H1 (cell line): ENCODE data around the gene RNASE7. TPM values are rescaled to one million over a fixed set of nuclear protein-coding genes. Genes with fewer than 3 reads are reported as not detected.

Source experiments
- CTCF ChIA-PET: fragments of 300-600 bp; sonication (Branson Sonifier 250); formaldehyde crosslinking; loops from one replicate; lab custom pipeline; 2021; ENCODE audit not compliant: partially characterized antibody; lab: Charles Lee
- POLR2A ChIA-PET: fragments of 300-600 bp; sonication (Branson Sonifier 250); formaldehyde crosslinking; loops from one replicate; lab custom pipeline; 2021; ENCODE audit warnings: inconsistent platforms; ENCODE audit not compliant: partially characterized antibody; lab: Charles Lee
- DNase-seq, 2 experiments: peaks; one replicate each; pipeline versions ENCODE4 v3.0.0 to v3.0.0-alpha.2; 2010 to 2022; ENCODE audit warnings: low spot score in 2 of 2, low read depth in 1 of 2, mixed read lengths in 1 of 2
- FAIRE-seq: peaks from 2 replicates; lab custom pipeline; 2011; peaks lifted over from hg19 to GRCh38; lab: Jason Lieb, UNC
- H2AFZ ChIP-seq: 2 replicates; pipeline ENCODE4 v1.8.1; 2012; ENCODE audit warnings: low read length, inconsistent platforms
- H2AK5ac ChIP-seq: 2 replicates; pipeline ENCODE4 v1.6.1; 2013; ENCODE audit warnings: low read depth, low read length
- H2BK120ac ChIP-seq: replicated peaks from 2 replicates; pipeline ENCODE3; 2013; ENCODE audit warnings: low read depth, low read length, inconsistent platforms
- H2BK12ac ChIP-seq: 2 replicates; pipeline ENCODE4 v1.6.1; 2013; ENCODE audit warnings: low read depth, low read length
- H2BK15ac ChIP-seq: 2 replicates; pipeline ENCODE4 v1.6.1; 2013; ENCODE audit warnings: low read length
- H2BK20ac ChIP-seq: 2 replicates; pipeline ENCODE4 v1.6.1; 2013; ENCODE audit warnings: low read length
- H2BK5ac ChIP-seq: 2 replicates; pipeline ENCODE4 v1.6.1; 2013; ENCODE audit warnings: low read depth, low read length
- H3K14ac ChIP-seq: 2 replicates; pipeline ENCODE4 v1.6.1; 2013; ENCODE audit warnings: inconsistent platforms; ENCODE audit not compliant: insufficient read length
- H3K18ac ChIP-seq: 2 replicates; pipeline ENCODE4 v1.6.1; 2013; ENCODE audit warnings: low read length; ENCODE audit errors: extremely low read depth
- H3K23ac ChIP-seq: 2 replicates; pipeline ENCODE4 v1.6.1; 2013; ENCODE audit warnings: inconsistent platforms; ENCODE audit not compliant: insufficient read length
- H3K23me2 ChIP-seq: 2 replicates; pipeline ENCODE4 v1.6.1; 2013; ENCODE audit warnings: low read depth, low read length
- H3K27ac ChIP-seq: 2 replicates; pipeline ENCODE4 v1.6.1; 2011; ENCODE audit warnings: low read depth, low read length, inconsistent platforms
- H3K27me3 ChIP-seq, 4 experiments: replicated peaks in 1 of 4; 1 replicate in 1 of 4; 2 replicates in 3 of 4; pipeline versions ENCODE4 v1.6.1 to v1.8.1; 2011 to 2013; ENCODE audit warnings: low read length in 3 of 4, mild to moderate bottlenecking in 3 of 4, inconsistent platforms in 2 of 4, mixed read lengths in 2 of 4, moderate library complexity in 1 of 4; ENCODE audit not compliant: control insufficient read depth in 3 of 4, insufficient read depth in 3 of 4; ENCODE audit errors: extremely low read depth in 1 of 4
- H3K36me3 ChIP-seq, 4 experiments: 2 replicates each; pipeline versions ENCODE4 v1.6.1 to v1.8.1; 2011 to 2013; ENCODE audit warnings: mild to moderate bottlenecking in 4 of 4, low read length in 3 of 4, moderate library complexity in 2 of 4, control low read depth in 1 of 4, inconsistent platforms in 1 of 4; ENCODE audit not compliant: insufficient read depth in 4 of 4, control insufficient read depth in 2 of 4
- H3K4ac ChIP-seq: replicated peaks from 2 replicates; pipeline ENCODE3; 2013; ENCODE audit warnings: low read length, low read depth, mixed read lengths, inconsistent platforms; ENCODE audit not compliant: insufficient read length
- H3K4me1 ChIP-seq, 4 experiments: replicated peaks in 1 of 4; 1 replicate in 1 of 4; 2 replicates in 3 of 4; pipeline versions ENCODE4 v1.6.1 to v1.8.1; 2011 to 2013; ENCODE audit warnings: low read length in 3 of 4, inconsistent platforms in 2 of 4, mixed read lengths in 1 of 4; ENCODE audit not compliant: insufficient read depth in 4 of 4, control insufficient read depth in 3 of 4
- H3K4me2 ChIP-seq, 2 experiments: 2 replicates each; pipeline versions ENCODE4 v1.6.1 to v1.8.1; 2011 to 2013; ENCODE audit warnings: low read depth in 2 of 2, low read length in 2 of 2, control low read depth in 1 of 2, inconsistent platforms in 1 of 2, mild to moderate bottlenecking in 1 of 2; ENCODE audit not compliant: insufficient read depth in 1 of 2
- H3K4me3 ChIP-seq, 4 experiments: fragments of 200-600, 300-600 bp in 1 of 4; sonication (generic), shearing (Covaris generic), sonication (Bioruptor Twin) in 1 of 4; 2 replicates each; pipeline versions ENCODE4 v1.5.1 to v1.8.1; 2011 to 2016; ENCODE audit warnings: low read length in 4 of 4, low read depth in 3 of 4, control low read depth in 2 of 4, inconsistent platforms in 2 of 4, mild to moderate bottlenecking in 2 of 4, mixed read lengths in 1 of 4, moderate library complexity in 1 of 4; ENCODE audit not compliant: insufficient read depth in 2 of 4; ENCODE audit errors: extremely low read depth in 1 of 4
- H3K56ac ChIP-seq: replicated peaks from 2 replicates; pipeline ENCODE3; 2013; ENCODE audit warnings: low read depth, mild to moderate bottlenecking, mixed read lengths, low read length, inconsistent platforms; ENCODE audit not compliant: insufficient read length
- H3K79me1 ChIP-seq: 2 replicates; pipeline ENCODE4 v1.6.1; 2013; ENCODE audit warnings: low read depth, low read length, control low read depth
- H3K79me2 ChIP-seq, 2 experiments: 2 replicates each; pipeline versions ENCODE4 v1.6.1 to v1.8.1; 2012 to 2013; ENCODE audit warnings: low read length in 2 of 2, mild to moderate bottlenecking in 2 of 2, inconsistent platforms in 1 of 2; ENCODE audit not compliant: insufficient read depth in 2 of 2, control insufficient read depth in 1 of 2
- H3K9ac ChIP-seq, 4 experiments: replicated peaks in 1 of 4; 1 replicate in 1 of 4; 2 replicates in 3 of 4; pipeline versions ENCODE4 v1.6.1 to v1.8.1; 2011 to 2013; ENCODE audit warnings: low read depth in 3 of 4, low read length in 3 of 4, control low read depth in 2 of 4, mild to moderate bottlenecking in 2 of 4, moderate library complexity in 2 of 4, inconsistent platforms in 1 of 4; ENCODE audit errors: extremely low read depth in 1 of 4
- H3K9me3 ChIP-seq, 2 experiments: 2 replicates each; pipeline versions ENCODE4 v1.6.1 to v1.8.1; 2012 to 2013; ENCODE audit warnings: mild to moderate bottlenecking in 2 of 2, moderate library complexity in 2 of 2, control low read depth in 1 of 2, inconsistent platforms in 1 of 2, low read depth in 1 of 2, low read length in 1 of 2, mixed read lengths in 1 of 2; ENCODE audit not compliant: insufficient read depth in 2 of 2
- H4K20me1 ChIP-seq, 2 experiments: replicated peaks in 1 of 2; 2 replicates each; pipeline versions ENCODE3 to v1.8.1; 2011 to 2013; ENCODE audit warnings: inconsistent platforms in 2 of 2, low read length in 2 of 2, mild to moderate bottlenecking in 1 of 2; ENCODE audit not compliant: insufficient read depth in 2 of 2, control insufficient read depth in 1 of 2
- H4K5ac ChIP-seq: 2 replicates; pipeline ENCODE4 v1.6.1; 2013; ENCODE audit warnings: low read length, low read depth, mixed read lengths, inconsistent platforms; ENCODE audit not compliant: insufficient read length
- H4K8ac ChIP-seq: 2 replicates; pipeline ENCODE4 v1.8.0; 2013; ENCODE audit warnings: mild to moderate bottlenecking, moderate library complexity, low read length, inconsistent platforms; ENCODE audit not compliant: insufficient read depth; ENCODE audit errors: extremely low read depth
- H4K91ac ChIP-seq: replicated peaks from 2 replicates; pipeline ENCODE3; 2013; ENCODE audit warnings: low read length, mixed read lengths, inconsistent platforms; ENCODE audit not compliant: insufficient read length
- ATF2 ChIP-seq: IDR thresholded peaks from 2 replicates; pipeline ENCODE4 v1.6.1; 2012; ENCODE audit warnings: low read length, inconsistent platforms
- BACH1 ChIP-seq: IDR thresholded peaks from 2 replicates; pipeline ENCODE4 v1.6.1; 2012; ENCODE audit warnings: low read length, improper control_type of control experiment
- BRCA1 ChIP-seq: IDR thresholded peaks from 2 replicates; pipeline ENCODE4 v1.6.1; 2012; ENCODE audit warnings: low read depth, low read length, improper control_type of control experiment
- CBX5 ChIP-seq: fragments of 300-800, 300-1000 bp; sonication (generic); IDR thresholded peaks from 2 replicates; pipeline ENCODE4 v1.7.1; 2016; ENCODE audit warnings: antibody characterized with exemption, low read length, low read depth
- CTBP2 ChIP-seq: IDR thresholded peaks from 2 replicates; pipeline ENCODE4 v1.7.0; 2011; ENCODE audit warnings: borderline replicate concordance, mild to moderate bottlenecking, moderate library complexity, mixed read lengths, low read length; ENCODE audit not compliant: insufficient read depth, insufficient read length
- E2F6 ChIP-seq: IDR thresholded peaks from 2 replicates; pipeline ENCODE4 v1.6.1; 2012; ENCODE audit warnings: inconsistent platforms
- GABPA ChIP-seq: IDR thresholded peaks from 2 replicates; pipeline ENCODE4 v1.6.1; 2011; ENCODE audit warnings: mild to moderate bottlenecking, low read length, moderate library complexity, borderline replicate concordance; ENCODE audit not compliant: insufficient read depth
- PHF8 ChIP-seq: fragments of 200-600 bp; sonication (generic); conservative IDR thresholded peaks from 2 replicates; pipeline ENCODE4 v1.7.1; 2012; ENCODE audit warnings: low read depth, mild to moderate bottlenecking, inconsistent platforms, low read length, moderate library complexity
- POLR2A ChIP-seq, 2 experiments: IDR thresholded peaks; 1 replicate in 1 of 2; 2 replicates in 1 of 2; pipeline ENCODE4 v1.6.1; 2011; ENCODE audit warnings: low read depth in 2 of 2, low read length in 2 of 2, mild to moderate bottlenecking in 2 of 2; ENCODE audit errors: control extremely low read depth in 1 of 2
- RAD21 ChIP-seq, 2 experiments: IDR thresholded peaks in 1 of 2; conservative IDR thresholded peaks in 1 of 2; 2 replicates each; pipeline ENCODE4 v1.6.1; 2011; ENCODE audit warnings: low read depth in 2 of 2, low read length in 2 of 2, improper control_type of control experiment in 1 of 2, inconsistent platforms in 1 of 2, mild to moderate bottlenecking in 1 of 2, moderate library complexity in 1 of 2
- RXRA ChIP-seq: IDR thresholded peaks from 2 replicates; pipeline ENCODE4 v1.6.1; 2011; ENCODE audit warnings: low read depth, mild to moderate bottlenecking, low read length, moderate library complexity; ENCODE audit not compliant: insufficient read depth
- WGBS, 2 experiments: shearing (Covaris generic) in 1 of 2; methylation state at CpG; one replicate each; pipeline versions ENCODE4 v1.1.6 to v1.1.7; 2013 to 2015; ENCODE audit warnings: low lambda C conversion rate in 2 of 2, mixed read lengths in 2 of 2, inconsistent platforms in 1 of 2, low coverage in 1 of 2, missing lambda C conversion rate in 1 of 2; ENCODE audit not compliant: insufficient replicate concordance in 2 of 2, insufficient coverage in 1 of 2, insufficient read length in 1 of 2; ENCODE audit errors: extremely low coverage in 1 of 2, missing lambda C conversion rate in 1 of 2; 5-methylcytosine and 5-hydroxymethylcytosine counted together
- polyA plus RNA-seq, 7 experiments: library from polyadenylated mRNA; depleted of rRNA in 3 of 7; stranded (reverse) in 5 of 7; unstranded in 2 of 7; fragments of >200 nt in 5 of 7; fragments of 200-250 nt in 2 of 7; gene quantifications; 1 replicate in 5 of 7; 2 replicates in 1 of 7; 4 replicates in 1 of 7; pipeline versions ENCODE4 v1.2.1 to v1.2.3, GENCODE V29; 2011 to 2013; ENCODE audit warnings: missing spikeins in 2 of 7, mixed read lengths in 2 of 7
- total RNA-seq: library from RNA; stranded (reverse); fragmentation: NEBNext Ultra II Directional; extraction: Animal tissue kit (Norgen Biotek cat#: 25700); gene quantifications from 2 replicates; pipeline ENCODE4 v1.2.1, GENCODE V29; 2021

The RNASE7 gene
- total and polyA plus RNA-seq, 2 of the 8 experiments (the other 6 are each of a cell fraction or from before 2014, with no cell fraction given) = not detected

DNA sequence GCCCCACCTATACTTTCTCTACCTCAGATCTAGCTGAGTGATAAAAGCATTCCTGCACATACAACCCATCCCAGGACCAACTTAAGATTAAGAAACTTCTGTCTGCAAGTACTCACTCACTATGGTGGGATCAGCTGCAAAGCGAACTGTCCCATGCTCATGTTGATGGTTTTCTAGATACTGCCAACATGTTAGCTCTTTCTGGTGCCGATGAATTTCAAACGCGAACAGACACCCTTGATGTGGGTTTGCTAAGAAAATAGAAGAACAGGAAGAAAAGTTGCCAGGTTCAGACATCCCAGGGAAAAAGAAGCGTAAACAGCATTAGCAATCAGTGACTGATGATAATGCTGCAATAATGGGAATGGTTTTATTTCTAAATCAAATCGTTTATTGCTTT, 44.6 kb upstream of the RNASE7 start:
- H3K4me2 ChIP-seq = no peak overlapping the region
- no peak overlapping the region for H3K23ac ChIP-seq
- no peak overlapping the region for H2BK12ac ChIP-seq
- no peak overlapping the region for H3K18ac ChIP-seq
- no peak overlapping the region for H3K27ac ChIP-seq
- no peaks in the 10 kb centered on the region for H3K9me3 ChIP-seq
- no peaks in the 10 kb centered on the region for H3K27me3 ChIP-seq
- peaks cover 2 to 6% (median 5%) of the 10 kb centered on the region in 4 experiments; a peak in 5 of 7 replicates for H3K4me1 ChIP-seq
- no peak overlapping the region for H4K91ac ChIP-seq
- H2AFZ ChIP-seq = no peak overlapping the region
- H3K23me2 ChIP-seq = no peaks in the 10 kb centered on the region; the same call in 1 of the 2 replicates
- ChIA-PET CTCF (interaction anchor here (0.6 to 10.6 kb wide), 16 partner anchors 8 to 665 kb away, joined by 3 to 117 read pairs (median 4); no protein-coding TSS in a partner anchor), POLR2A (interaction anchor here (0.6 to 1.8 kb wide), 8 partner anchors 9 to 465 kb away, joined by 3 to 5 read pairs (median 4); no protein-coding TSS in a partner anchor)
- WGBS, 2 experiments = 89% methylated on average over 6 of the region's 6 CpGs; no CpG with 5 or more reads in 1 of the 2 experiments
- H3K79me2 ChIP-seq = no peaks in the 10 kb centered on the region
- H3K4me3 ChIP-seq = no peak overlapping the region
- H3K14ac ChIP-seq = no peak overlapping the region
- H3K79me1 ChIP-seq = no peaks in the 10 kb centered on the region
- H2BK5ac ChIP-seq = no peak overlapping the region
- H3K4ac ChIP-seq = no peak overlapping the region
- H2BK20ac ChIP-seq = no peak overlapping the region
- no peak overlapping the region for H4K8ac ChIP-seq
- peaks cover 22 to 43% (median 34%) of the 10 kb centered on the region in 4 experiments for H3K36me3 ChIP-seq
- FAIRE-seq (no peak), DNase-seq (no peak)
- no peak overlapping the region for H2BK120ac ChIP-seq
- peaks cover 0 to 2% of the 10 kb centered on the region in 2 experiments for H4K20me1 ChIP-seq
- H2AK5ac ChIP-seq = no peak overlapping the region
- no peak overlapping the region for H3K9ac ChIP-seq
- no peak overlapping the region for H4K5ac ChIP-seq
- H3K56ac ChIP-seq = no peak overlapping the region
- no peak for TF ChIP-seq CBX5
- TF ChIP-seq CTBP2 = no peak
- no peak for TF ChIP-seq GABPA
- no peak for TF ChIP-seq E2F6
- TF ChIP-seq POLR2A (IDR thresholded peaks at IDR 0.05; ENCODE audit: control extremely low read depth in 1 of 2, low read depth in 2 of 2, low read length in 2 of 2) = no peak
- no peak for TF ChIP-seq RAD21 (IDR thresholded peaks at IDR 0.05 in 1 of 2, conservative IDR thresholded peaks at IDR 0.05 in 1 of 2; ENCODE audit: low read depth in 2 of 2, low read length in 2 of 2)
- no peak for TF ChIP-seq RXRA
- no peak for TF ChIP-seq PHF8
- no peak for TF ChIP-seq BACH1
- TF ChIP-seq ATF2 = no peak
- TF ChIP-seq BRCA1 = no peak
- H2BK15ac ChIP-seq = no peak overlapping the region
